Psoas muscle (tissue), 8 donors: ENCODE measurements around the gene ELMOD1. TPM values are rescaled to one million over a fixed set of nuclear protein-coding genes. Genes with fewer than 3 reads are reported as not detected.
A peak's percentile ranks its signal among the peaks of the same experiment; 100 is the strongest.

Source experiments
- ATAC-seq, 4 donors: fragments of 200-7000 bp; cut with Tn5 transposase; one replicate each; pipeline ENCODE4 v1.9.1; 2020; ENCODE audit warnings: moderate library complexity in 3 of 4, mild to moderate bottlenecking in 2 of 4
- DNase-seq, 2 donors: peaks; one replicate each; pipeline ENCODE4 v3.0.0-alpha.2; 2020
- H3K27ac ChIP-seq: fragments of 200-600 bp; one replicate; pipeline ENCODE4 v1.8.0; 2022
- H3K27me3 ChIP-seq, 3 donors: fragments of 200-600 bp in 1 of 3; one replicate each; pipeline versions ENCODE4 v1.6.1 to v1.8.0; 2013 to 2022; ENCODE audit warnings: low read length in 2 of 3, mild to moderate bottlenecking in 2 of 3, moderate library complexity in 1 of 3; ENCODE audit not compliant: insufficient read depth in 3 of 3
- H3K36me3 ChIP-seq, 2 donors: fragments of 200-600 bp in 1 of 2; one replicate each; pipeline versions ENCODE4 v1.6.1 to v1.8.0; 2013 to 2022; ENCODE audit warnings: low read depth in 1 of 2, mild to moderate bottlenecking in 1 of 2, moderate library complexity in 1 of 2; ENCODE audit not compliant: insufficient read depth in 1 of 2
- H3K4me1 ChIP-seq: fragments of 200-600 bp; one replicate; pipeline ENCODE4 v1.8.0; 2022
- H3K4me3 ChIP-seq: fragments of 200-600 bp; one replicate; pipeline ENCODE4 v1.8.0; 2022; ENCODE audit warnings: mild to moderate bottlenecking
- H3K9me3 ChIP-seq: fragments of 200-600 bp; one replicate; pipeline ENCODE4 v1.8.0; 2022
- WGBS, 3 donors: extraction: QIAGEN DNeasy Blood & Tissue Kit; methylation state at CpG; one replicate each; pipeline versions ENCODE4 v1.1.6 to v1.1.7; 2013; 5-methylcytosine and 5-hydroxymethylcytosine counted together
- intact Hi-C, 2 donors: fragments of 100-400 bp; cut with DNase I; formaldehyde crosslinking; loops; one replicate each; pipeline versions ENCODE4 v1.11.0 to v1.14.2; 2022
- polyA plus RNA-seq, 3 donors: library from polyadenylated mRNA; stranded (reverse); fragments of 200-250 nt; gene quantifications; one replicate each; pipeline ENCODE4 v1.2.3, GENCODE V29; 2013
- total RNA-seq, 4 donors: library from RNA; stranded (reverse); fragmentation: NEBNext Ultra II Directional in 2 of 4; extraction: Animal tissue kit (Norgen Biotek cat#: 25700) in 2 of 4; gene quantifications; one replicate each; pipeline versions ENCODE4 v1.2.1 to v1.2.4, GENCODE V29; 2021 to 2023
- TF ChIP-seq, protein P1 (sequence below): fragments of 200-600 bp; IDR thresholded peaks from one replicate; pipeline ENCODE4 v1.8.0; 2022; ENCODE audit warnings: antibody characterized with exemption
- donor health status: healthy with polysubstance abuse.
- donor health status: DM: no; HTN: no; CAD: no; lungs with moderate emphysema.
- donor health status: Bipolar disorder and iron deficiency.
- donor health status: healthy.
- donor health status: DM: yes; HTN: yes; CAD: no.
- donor health status: DM: no; HTN: no; CAD: no.
- donor health status: DM: no; HTN: no; CAD: no.
- donor health status: DM: yes; HTN: yes; CAD: no.

Gene ELMOD1
- total and polyA plus RNA-seq, 7 donors = 0.17 to 4.7 (median 1.4) TPM

DNA sequence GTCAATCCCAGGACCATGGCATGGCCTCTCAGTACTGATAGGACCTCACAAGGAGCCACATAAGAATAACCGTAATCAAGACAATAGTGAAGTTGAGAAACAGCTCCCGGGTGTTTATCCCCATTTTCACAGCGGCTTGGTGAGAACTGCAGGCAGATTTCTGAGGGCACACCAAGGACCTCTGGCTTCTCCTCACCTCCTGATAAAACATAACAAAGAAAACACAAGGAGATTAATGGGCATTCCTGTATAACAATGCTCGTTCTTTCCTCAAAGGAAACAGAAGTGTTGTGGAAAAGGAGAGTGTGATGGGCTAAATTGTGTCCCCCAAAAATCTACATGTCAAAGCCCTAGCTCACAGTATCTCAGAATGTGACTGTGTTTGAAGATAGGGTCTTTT is 116.9 kb downstream of the ELMOD1 start:
- ATAC-seq = no peak
- Histone ChIP-seq H3K4me3 (peak overlapping the region; percentile 77), H3K27ac (peak overlapping the region; percentile 91), H3K36me3 (peaks cover 0 to 14% of the 10 kb centered on the region in 2 donors), H3K9me3 (no peaks in the 10 kb centered on the region), H3K4me1 (peaks cover 34% of the 10 kb centered on the region), H3K27me3 (no peaks in the 10 kb centered on the region)
- no peak for DNase-seq
- WGBS, 3 donors = 35 to 42% (median 38%) methylated on average over 4 of the region's 4 CpGs
- TF ChIP-seq, protein P1, sequence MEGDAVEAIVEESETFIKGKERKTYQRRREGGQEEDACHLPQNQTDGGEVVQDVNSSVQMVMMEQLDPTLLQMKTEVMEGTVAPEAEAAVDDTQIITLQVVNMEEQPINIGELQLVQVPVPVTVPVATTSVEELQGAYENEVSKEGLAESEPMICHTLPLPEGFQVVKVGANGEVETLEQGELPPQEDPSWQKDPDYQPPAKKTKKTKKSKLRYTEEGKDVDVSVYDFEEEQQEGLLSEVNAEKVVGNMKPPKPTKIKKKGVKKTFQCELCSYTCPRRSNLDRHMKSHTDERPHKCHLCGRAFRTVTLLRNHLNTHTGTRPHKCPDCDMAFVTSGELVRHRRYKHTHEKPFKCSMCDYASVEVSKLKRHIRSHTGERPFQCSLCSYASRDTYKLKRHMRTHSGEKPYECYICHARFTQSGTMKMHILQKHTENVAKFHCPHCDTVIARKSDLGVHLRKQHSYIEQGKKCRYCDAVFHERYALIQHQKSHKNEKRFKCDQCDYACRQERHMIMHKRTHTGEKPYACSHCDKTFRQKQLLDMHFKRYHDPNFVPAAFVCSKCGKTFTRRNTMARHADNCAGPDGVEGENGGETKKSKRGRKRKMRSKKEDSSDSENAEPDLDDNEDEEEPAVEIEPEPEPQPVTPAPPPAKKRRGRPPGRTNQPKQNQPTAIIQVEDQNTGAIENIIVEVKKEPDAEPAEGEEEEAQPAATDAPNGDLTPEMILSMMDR = no peak
- intact Hi-C loops = loop anchor here in 1 of 2 donors (5.0 kb wide), 1 partner anchor 34 kb away; no protein-coding TSS in a partner anchor

DNA sequence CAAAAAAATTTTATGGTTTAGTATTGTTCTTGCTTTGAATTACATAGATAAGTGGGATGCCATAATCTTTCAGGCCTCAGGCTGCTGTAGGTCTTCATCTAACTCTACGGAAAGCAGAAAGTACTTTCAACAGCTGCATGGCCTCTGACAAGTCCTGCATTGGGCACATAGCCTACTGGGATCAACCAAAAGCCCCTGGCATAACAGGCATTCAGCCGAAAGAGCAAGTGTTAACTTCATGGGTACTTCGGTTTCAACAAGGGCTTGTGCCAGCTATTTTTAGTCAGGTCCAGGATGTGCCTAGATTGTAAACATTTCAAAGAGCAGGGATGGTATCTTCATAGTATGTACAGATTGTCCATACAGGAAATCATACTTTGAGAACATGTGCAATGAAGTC is 117.8 kb downstream of the ELMOD1 start:
- Histone ChIP-seq H3K4me1 (peaks cover 29% of the 10 kb centered on the region), H3K36me3 (peaks cover 0 to 14% of the 10 kb centered on the region in 2 donors), H3K4me3 (peak overlapping the region; percentile 77), H3K27me3 (no peaks in the 10 kb centered on the region), H3K9me3 (no peaks in the 10 kb centered on the region), H3K27ac (peak overlapping the region; percentile 91)
- intact Hi-C loops = loop anchor here in 1 of 2 donors (5.0 kb wide), 1 partner anchor 34 kb away; no protein-coding TSS in a partner anchor
- DNase-seq (peak in 1 of 2 donors; percentile 69), ATAC-seq (peak; percentile 45 to 75 (median 67))
- TF ChIP-seq, protein P1 = no peak
- WGBS, 3 donors = 24 to 25% (median 24%) methylated on average over 3 of the region's 3 CpGs

DNA sequence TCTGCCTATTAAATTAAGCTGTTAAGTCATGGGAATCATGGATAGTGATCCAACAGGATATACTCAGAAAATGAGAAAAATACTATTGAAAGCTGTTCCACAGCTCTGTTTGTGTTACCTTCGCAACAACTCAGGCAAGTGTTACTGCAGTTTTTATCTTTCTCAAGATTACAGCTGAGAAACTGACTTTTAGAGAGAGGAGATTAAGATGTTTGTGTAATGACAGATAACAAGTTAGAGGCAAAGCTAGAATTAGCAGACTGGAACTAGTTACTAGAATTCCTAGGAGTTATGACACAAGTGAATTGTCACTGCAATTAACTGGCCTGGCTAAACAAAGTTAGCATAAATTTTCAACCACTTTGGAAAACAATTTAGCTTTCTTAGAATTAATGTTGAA is 119.4 kb downstream of the ELMOD1 start:
- Histone ChIP-seq H3K27me3 (no peaks in the 10 kb centered on the region), H3K4me3 (peak overlapping the region; percentile 77), H3K4me1 (peaks cover 37% of the 10 kb centered on the region), H3K9me3 (no peaks in the 10 kb centered on the region), H3K27ac (peak overlapping the region; percentile 91), H3K36me3 (peaks cover 0 to 14% of the 10 kb centered on the region in 2 donors)
- WGBS, 3 donors = 24 to 66% (median 28%) methylated on average over 1 of the region's 1 CpG
- intact Hi-C loops = no loop called here
- DNase-seq (no peak), ATAC-seq (no peak)
- TF ChIP-seq, protein P1 = no peak

DNA sequence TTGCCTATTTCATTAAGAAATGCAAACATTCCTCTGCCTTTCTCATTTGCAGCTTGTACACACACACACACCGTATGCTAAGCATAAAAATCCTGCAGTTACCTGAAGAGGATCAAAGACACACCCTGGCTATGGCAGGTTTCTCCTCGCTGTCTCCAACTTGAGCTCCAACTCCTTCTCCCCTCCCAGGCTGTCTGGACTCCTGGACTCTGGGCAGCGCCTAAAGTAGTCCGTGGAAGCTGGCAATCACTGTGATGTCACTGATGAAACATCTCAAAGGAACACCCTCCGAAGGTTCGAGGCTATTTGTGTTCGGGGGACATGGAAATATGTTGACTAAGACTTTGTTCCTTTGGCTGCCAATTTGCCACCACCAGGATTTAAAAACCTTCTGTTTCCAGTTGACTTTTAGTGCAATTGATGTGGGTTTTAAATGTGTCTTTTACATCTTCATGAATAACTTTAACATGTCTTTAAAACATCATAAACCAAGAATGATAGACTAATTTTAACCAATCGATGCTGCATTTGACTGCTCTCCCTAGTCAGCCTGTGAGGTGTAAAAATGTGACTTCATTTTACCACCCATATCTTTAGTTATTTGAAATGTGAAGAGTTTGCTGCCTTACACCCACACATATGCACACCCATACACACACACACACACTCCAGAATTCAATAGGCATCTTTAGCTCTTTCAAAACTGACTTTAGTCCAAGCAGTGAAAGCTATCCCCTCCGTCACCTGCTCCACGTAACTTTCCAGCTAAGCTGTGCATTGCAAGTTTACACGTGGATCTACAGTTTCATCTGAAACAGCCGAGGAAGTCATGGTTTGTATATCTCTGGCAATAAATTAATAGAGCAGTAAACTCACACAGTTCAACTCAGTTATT is 121.2 kb downstream of the ELMOD1 start, which contains the start of gene SLN:
SLN (minus strand) TSS at position 196 of the 895 bp plus-strand sequence.
- WGBS, 3 donors = 13 to 31% (median 19%) methylated on average over 12 of the region's 12 CpGs
- Histone ChIP-seq H3K27ac (peak within 1 kb of the TSS; percentile 91), H3K27me3 (no peaks in the 10 kb centered on the region), H3K4me1 (peaks cover 38% of the 10 kb centered on the region), H3K9me3 (no peaks in the 10 kb centered on the region), H3K4me3 (peak within 1 kb of the TSS; percentile 77), H3K36me3 (peaks cover 0 to 14% of the 10 kb centered on the region in 2 donors)
- intact Hi-C loops = no loop called here
- ATAC-seq (peak; percentile 70 to 80 (median 74)), DNase-seq (peak in 1 of 2 donors; percentile 78)
- TF ChIP-seq, protein P1 = no peak
